Pons (tissue), 1 donor: ENCODE measurements around the gene ZNF345.

Source experiments
- DNase-seq: peaks from one replicate; pipeline ENCODE4 v3.0.0-alpha.2; 2016; ENCODE audit warnings: low spot score

ZNF345 gene

DNA sequence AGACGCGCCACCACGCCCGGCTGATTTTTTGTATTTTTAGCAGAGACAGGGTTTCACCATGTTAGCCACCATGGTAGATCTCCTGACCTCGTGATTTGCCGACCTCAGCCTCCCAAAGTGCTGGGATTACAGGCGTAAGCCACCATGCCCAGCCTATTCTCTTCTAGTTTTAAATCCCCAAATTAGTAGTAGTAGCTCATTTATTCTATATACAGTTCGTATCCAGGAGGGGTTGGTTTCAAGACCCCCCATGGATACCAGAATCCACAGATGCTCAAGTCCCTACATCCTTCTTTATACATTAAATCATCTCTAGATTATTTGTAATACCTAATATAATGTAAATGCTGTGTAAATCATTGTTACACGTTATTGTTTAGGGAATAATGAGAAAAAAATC lies 67.4 kb downstream of the ZNF345 start:
- no peak for DNase-seq
